HCT116 (cell line): ENCODE results near the gene DCTN2. TPM values are rescaled to one million over a fixed set of nuclear protein-coding genes. Genes with fewer than 3 reads are reported as not detected.

Experiments used
- ATAC-seq: fragments of 200-7000 bp; cut with Tn5 transposase; 2 replicates; pipeline ENCODE4 v1.9.1; 2020; ENCODE audit warnings: mild to moderate bottlenecking, moderate library complexity
- BruUV-seq: library from RNA; stranded (reverse); fragments of 400-500 nt; replicated peaks from 2 replicates; lab custom pipeline; 2021; lab: Mats Ljungman, UMichigan
- CTCF ChIA-PET: fragments of 300-600 bp; sonication (Branson Sonifier 250); formaldehyde crosslinking; loops from one replicate; lab custom pipeline; 2021; ENCODE audit warnings: antibody characterized with exemption; lab: Charles Lee
- POLR2A ChIA-PET: fragments of 300-600, 350-600 bp; sonication (Branson Sonifier 250); formaldehyde crosslinking; loops from one replicate; lab custom pipeline; 2021; ENCODE audit warnings: antibody characterized with exemption; lab: Charles Lee
- RAD21 ChIA-PET, 2 experiments: fragments of 300-600 bp; sonication (Branson Sonifier 250); formaldehyde crosslinking; loops; one replicate each; lab custom pipeline; 2023; ENCODE audit warnings: low total read pairs in 2 of 2; ENCODE audit not compliant: uncharacterized antibody in 2 of 2, unreplicated experiment in 2 of 2, low non-redundant PET in 1 of 2; lab: Charles Lee
- DNase-seq: peaks from one replicate; pipeline ENCODE4 v3.0.0-alpha.2; 2010; ENCODE audit warnings: low read depth, low spot score
- H2AFZ ChIP-seq: fragments of 200-600 bp; shearing (Covaris generic), sonication (generic); 2 replicates; pipeline ENCODE4 v1.6.1; 2017; ENCODE audit warnings: low read depth, mixed run types, mixed read lengths, antibody characterized with exemption, low read length; ENCODE audit not compliant: poor library complexity, severe bottlenecking
- H3K27ac ChIP-seq: 2 replicates; pipeline ENCODE4 v1.5.1; 2012; ENCODE audit warnings: low read depth, low read length
- H3K27me3 ChIP-seq: fragments of 200-600 bp; sonication (generic); 2 replicates; pipeline ENCODE4 v1.6.1; 2016; ENCODE audit warnings: mixed run types, low read length, mixed read lengths; ENCODE audit not compliant: insufficient read depth
- H3K36me3 ChIP-seq, 2 experiments: fragments of 200-500 bp in 1 of 2; fragments of 200-600 bp in 1 of 2; sonication (Bioruptor generic) in 1 of 2; sonication (generic) in 1 of 2; 2 replicates each; pipeline versions ENCODE4 v1.5.1 to v1.6.1; 2014 to 2016; ENCODE audit warnings: low read length in 2 of 2, inconsistent platforms in 1 of 2, mixed read lengths in 1 of 2, mixed run types in 1 of 2; ENCODE audit not compliant: insufficient read depth in 2 of 2, control insufficient read depth in 1 of 2
- H3K4me1 ChIP-seq, 2 experiments: fragments of 200-600 bp in 1 of 2; sonication (generic) in 1 of 2; 2 replicates each; pipeline versions ENCODE4 v1.5.1 to v1.6.1; 2012 to 2017; ENCODE audit warnings: low read length in 2 of 2, inconsistent platforms in 1 of 2, mild to moderate bottlenecking in 1 of 2, mixed read lengths in 1 of 2, mixed run types in 1 of 2, moderate library complexity in 1 of 2; ENCODE audit not compliant: insufficient read depth in 2 of 2, control insufficient read depth in 1 of 2
- H3K4me2 ChIP-seq: fragments of 200-600 bp; sonication (generic); 2 replicates; pipeline ENCODE4 v1.6.1; 2017; ENCODE audit warnings: mixed run types, low read length, mixed read lengths
- H3K4me3 ChIP-seq, 2 experiments: fragments of 200-600 bp in 1 of 2; sonication (generic) in 1 of 2; replicated peaks in 1 of 2; 2 replicates each; pipeline ENCODE4 v1.5.1; 2011 to 2016; ENCODE audit warnings: low read length in 2 of 2, control low read depth in 1 of 2, low read depth in 1 of 2, mild to moderate bottlenecking in 1 of 2, mixed read lengths in 1 of 2, mixed run types in 1 of 2
- H3K79me2 ChIP-seq: fragments of 200-600 bp; sonication (generic); 2 replicates; pipeline ENCODE4 v1.6.1; 2017; ENCODE audit warnings: mild to moderate bottlenecking, mixed run types, low read length, moderate library complexity, mixed read lengths; ENCODE audit not compliant: insufficient read depth
- H3K9ac ChIP-seq: fragments of 200-600 bp; sonication (generic); 2 replicates; pipeline ENCODE4 v1.6.1; 2016; ENCODE audit warnings: low read length, mixed read lengths
- H3K9me2 ChIP-seq: fragments of 200-600 bp; sonication (generic), shearing (Covaris generic); 2 replicates; pipeline ENCODE4 v1.6.1; 2017; ENCODE audit warnings: mixed run types, mild to moderate bottlenecking, moderate library complexity; ENCODE audit not compliant: insufficient read depth
- H3K9me3 ChIP-seq, 2 experiments: fragments of 200-500 bp in 1 of 2; fragments of 200-600 bp in 1 of 2; sonication (Bioruptor generic) in 1 of 2; sonication (generic) in 1 of 2; 2 replicates each; pipeline ENCODE4 v1.6.1; 2014 to 2017; ENCODE audit warnings: low read length in 2 of 2, mixed read lengths in 2 of 2, inconsistent platforms in 1 of 2, low read depth in 1 of 2, mild to moderate bottlenecking in 1 of 2, mixed run types in 1 of 2, moderate library complexity in 1 of 2; ENCODE audit not compliant: control insufficient read depth in 1 of 2, insufficient read depth in 1 of 2
- H4K20me1 ChIP-seq: fragments of 200-600 bp; sonication (generic), shearing (Covaris generic); 2 replicates; pipeline ENCODE4 v1.6.1; 2017; ENCODE audit warnings: mixed run types, mild to moderate bottlenecking, moderate library complexity; ENCODE audit not compliant: insufficient read depth
- ELF1 ChIP-seq: IDR thresholded peaks from 2 replicates; pipeline ENCODE4 v1.6.1; 2012; ENCODE audit warnings: low read depth, borderline replicate concordance
- EZH2phosphoT487 ChIP-seq: fragments of 200-600 bp; IDR thresholded peaks from 2 replicates; pipeline ENCODE4 v1.6.1; 2018; ENCODE audit warnings: antibody characterized with exemption, borderline replicate concordance
- POLR2A ChIP-seq: IDR thresholded peaks from 2 replicates; pipeline ENCODE4 v1.7.0; 2011; ENCODE audit warnings: borderline replicate concordance; ENCODE audit not compliant: insufficient read depth, insufficient read length; ENCODE audit errors: extremely low read depth
- POLR2AphosphoS5 ChIP-seq: IDR thresholded peaks from 2 replicates; pipeline ENCODE4 v1.6.1; 2011; ENCODE audit warnings: mild to moderate bottlenecking, low read depth, low read length, moderate library complexity
- SIN3A ChIP-seq: IDR thresholded peaks from 2 replicates; pipeline ENCODE4 v1.6.1; 2012; ENCODE audit warnings: low read depth
- SP1 ChIP-seq: IDR thresholded peaks from 2 replicates; pipeline ENCODE4 v1.6.1; 2012; ENCODE audit warnings: low read depth
- TCF7L2 ChIP-seq: IDR thresholded peaks from 2 replicates; pipeline ENCODE4 v1.7.0; 2011; ENCODE audit warnings: borderline replicate concordance, inconsistent platforms; ENCODE audit not compliant: insufficient read depth, insufficient read length; ENCODE audit errors: extremely low read depth
- YY1 ChIP-seq: IDR thresholded peaks from 2 replicates; pipeline ENCODE4 v1.6.1; 2011; ENCODE audit warnings: low read length, low read depth, moderate library complexity, mild to moderate bottlenecking; ENCODE audit not compliant: insufficient replicate concordance; ENCODE audit errors: extremely low read depth
- ZFX ChIP-seq: fragments of 450-650 bp; IDR thresholded peaks from 2 replicates; pipeline ENCODE4 v1.6.1; 2017
- ZNF274 ChIP-seq: fragments of 200-500 bp; sonication (Bioruptor generic); IDR thresholded peaks from 2 replicates; pipeline ENCODE4 v1.6.1; 2014; ENCODE audit warnings: mild to moderate bottlenecking, low read depth, low read length, inconsistent platforms
- intact Hi-C: fragments of 100-400 bp; cut with micrococcal nuclease; formaldehyde crosslinking; loops from 2 replicates; pipeline ENCODE4 v1.10.0; 2022
- total RNA-seq: library from RNA; stranded (reverse); gene quantifications from one replicate; pipeline ENCODE4 v1.2.1, GENCODE V29; 2021; ENCODE audit not compliant: unreplicated experiment
- TF ChIP-seq, protein P1 (sequence below): IDR thresholded peaks from 2 replicates; pipeline ENCODE4 v1.6.1; 2012; ENCODE audit warnings: low read depth
- TF ChIP-seq, protein P2 (sequence below): IDR thresholded peaks from 2 replicates; pipeline ENCODE4 v1.6.1; 2012
- TF ChIP-seq, protein P3 (sequence below), 3 experiments: fragments of 200-600 bp in 1 of 3; sonication (generic) in 1 of 3; IDR thresholded peaks in 2 of 3; conservative IDR thresholded peaks in 1 of 3; 2 replicates each; pipeline ENCODE4 v1.5.1; 2012 to 2017; ENCODE audit warnings: low read depth in 2 of 3, low read length in 2 of 3, antibody characterized with exemption in 1 of 3, borderline replicate concordance in 1 of 3, control low read depth in 1 of 3, mild to moderate bottlenecking in 1 of 3, mixed read lengths in 1 of 3, mixed run types in 1 of 3, moderate library complexity in 1 of 3; ENCODE audit not compliant: insufficient read depth in 1 of 3

DCTN2 gene
- total RNA-seq, 1 experiment from 2014 or later, result 95.9 TPM

DNA sequence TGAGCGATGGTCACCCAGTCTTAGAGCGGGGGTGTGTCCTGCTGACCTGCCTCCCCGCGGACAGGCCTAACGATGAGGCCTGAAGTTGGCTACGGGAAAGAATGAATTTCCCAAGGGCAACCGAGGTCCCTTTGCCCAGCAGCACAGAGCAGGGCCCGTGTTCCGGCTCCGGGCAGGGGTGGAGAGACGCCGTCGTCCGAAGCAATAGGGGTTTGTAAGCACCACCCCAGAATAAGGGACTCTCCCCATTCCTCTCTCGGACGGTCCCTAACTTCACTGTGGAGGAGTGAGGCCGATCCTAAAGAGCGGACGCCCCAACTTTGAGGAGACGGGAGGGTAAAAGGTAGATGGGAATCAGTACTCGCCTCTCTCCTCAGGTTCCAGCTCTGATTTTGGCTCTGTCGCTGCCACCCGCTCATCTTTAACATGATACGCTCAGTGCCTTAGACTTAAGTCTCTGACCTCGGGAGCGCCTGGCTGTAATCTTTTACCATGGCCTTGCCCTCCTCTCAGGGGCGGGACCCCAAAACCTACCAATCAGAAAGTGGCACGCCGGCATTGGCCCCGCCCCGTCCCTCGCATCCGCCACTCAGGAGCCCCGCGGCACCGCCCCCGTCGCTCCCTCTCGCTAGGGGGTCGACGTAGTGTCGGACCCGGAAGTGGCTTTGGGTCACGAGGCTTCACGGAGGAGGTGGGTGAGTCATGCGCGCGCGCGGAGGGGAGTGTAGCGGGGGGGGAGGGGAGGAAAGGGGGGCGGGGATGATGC lies 26.8 kb downstream of the DCTN2 start, which contains the start of gene DDIT3:
DDIT3 (minus strand) TSS at position 462 of the 766 bp plus-strand sequence. CDS start 3,108 bp downstream, outside the sequence.
- H4K20me1 ChIP-seq, result peaks cover 7% of the 10 kb centered on the region; the same call in 1 of the 2 replicates
- BruUV-seq, result TSS peak; percentile 69
- H3K4me3 ChIP-seq, result peak within 1 kb of the TSS; percentile 79 to 88
- H3K9ac ChIP-seq, result peak within 1 kb of the TSS; percentile 80
- H3K9me2 ChIP-seq, result no peaks in the 10 kb centered on the region
- DNase-seq (peak; percentile 97), ATAC-seq (peak; percentile 78)
- TF ChIP-seq ZFX (peak; percentile 71; the same call in 1 of the 2 replicates), YY1 (peak; percentile 64), SIN3A (no peak), TCF7L2 (peak; percentile 2), POLR2AphosphoS5 (peak; percentile 100), POLR2A (peak; percentile 99), EZH2phosphoT487 (no peak)
- peak within 1 kb of the TSS; percentile 94 for H3K4me2 ChIP-seq
- peaks cover 24 to 56% of the 10 kb centered on the region in 2 experiments for H3K4me1 ChIP-seq
- intact Hi-C loops, result no loop called here
- peaks cover 22 to 41% of the 10 kb centered on the region in 2 experiments for H3K36me3 ChIP-seq
- H3K79me2 ChIP-seq, result peaks cover 64% of the 10 kb centered on the region
- POLR2A ChIA-PET, result interaction anchor here (0.9 to 2.0 kb wide), 5 partner anchors 8 to 40 kb away, joined by 3 to 7 read pairs (median 3); partner anchors contain the start of gene DCTN2
- H3K27me3 ChIP-seq, result no peaks in the 10 kb centered on the region
- H3K27ac ChIP-seq, result peak within 1 kb of the TSS; percentile 85
- no peaks in the 10 kb centered on the region for H3K9me3 ChIP-seq
- RAD21 ChIA-PET, result no interaction called here
- no peak within 1 kb of the TSS for H2AFZ ChIP-seq
- CTCF ChIA-PET, result interaction anchor here (0.7 kb wide), 1 partner anchor 834 kb away, joined by 3 read pairs; no protein-coding TSS in a partner anchor

DNA sequence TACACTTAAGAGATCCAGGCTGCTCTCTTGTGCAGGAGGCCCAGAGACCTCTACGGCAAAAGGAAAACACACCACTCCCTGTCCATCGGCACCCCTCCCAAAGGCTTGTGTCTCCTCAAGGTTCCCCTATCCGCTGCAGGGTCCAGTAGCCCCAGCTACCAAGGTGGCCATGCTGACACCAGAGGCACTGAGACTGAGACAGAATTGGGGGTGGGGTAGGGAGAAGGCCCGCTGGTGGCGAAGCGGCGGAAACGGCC lies 27.3 kb downstream of the DCTN2 start:
- Histone ChIP-seq H2AFZ (no peak overlapping the region), H3K27ac (peak overlapping the region; percentile 79), H4K20me1 (peaks cover 7% of the 10 kb centered on the region; the same call in 1 of the 2 replicates), H3K9ac (peak overlapping the region; percentile 80), H3K9me3 (no peaks in the 10 kb centered on the region), H3K4me3 (peak overlapping the region; percentile 79 to 88), H3K4me2 (peak overlapping the region; percentile 94), H3K36me3 (peaks cover 26 to 41% of the 10 kb centered on the region in 2 experiments), H3K27me3 (no peaks in the 10 kb centered on the region), H3K9me2 (no peaks in the 10 kb centered on the region), H3K4me1 (peaks cover 24 to 53% of the 10 kb centered on the region in 2 experiments), H3K79me2 (peaks cover 62% of the 10 kb centered on the region)
- DNase-seq (no peak), ATAC-seq (no peak)
- POLR2A ChIA-PET, result interaction anchor here (1.4 to 2.0 kb wide), 3 partner anchors 8 to 39 kb away, joined by 3 to 7 read pairs (median 4); partner anchors contain the start of gene DCTN2
- RAD21 ChIA-PET, result no interaction called here
- intact Hi-C loops, result no loop called here
- CTCF ChIA-PET, result no interaction called here
- no TSS peak for BruUV-seq
- TF ChIP-seq SP1 (no peak), ZNF274 (no peak), ELF1 (no peak)
- TF ChIP-seq, protein P1, sequence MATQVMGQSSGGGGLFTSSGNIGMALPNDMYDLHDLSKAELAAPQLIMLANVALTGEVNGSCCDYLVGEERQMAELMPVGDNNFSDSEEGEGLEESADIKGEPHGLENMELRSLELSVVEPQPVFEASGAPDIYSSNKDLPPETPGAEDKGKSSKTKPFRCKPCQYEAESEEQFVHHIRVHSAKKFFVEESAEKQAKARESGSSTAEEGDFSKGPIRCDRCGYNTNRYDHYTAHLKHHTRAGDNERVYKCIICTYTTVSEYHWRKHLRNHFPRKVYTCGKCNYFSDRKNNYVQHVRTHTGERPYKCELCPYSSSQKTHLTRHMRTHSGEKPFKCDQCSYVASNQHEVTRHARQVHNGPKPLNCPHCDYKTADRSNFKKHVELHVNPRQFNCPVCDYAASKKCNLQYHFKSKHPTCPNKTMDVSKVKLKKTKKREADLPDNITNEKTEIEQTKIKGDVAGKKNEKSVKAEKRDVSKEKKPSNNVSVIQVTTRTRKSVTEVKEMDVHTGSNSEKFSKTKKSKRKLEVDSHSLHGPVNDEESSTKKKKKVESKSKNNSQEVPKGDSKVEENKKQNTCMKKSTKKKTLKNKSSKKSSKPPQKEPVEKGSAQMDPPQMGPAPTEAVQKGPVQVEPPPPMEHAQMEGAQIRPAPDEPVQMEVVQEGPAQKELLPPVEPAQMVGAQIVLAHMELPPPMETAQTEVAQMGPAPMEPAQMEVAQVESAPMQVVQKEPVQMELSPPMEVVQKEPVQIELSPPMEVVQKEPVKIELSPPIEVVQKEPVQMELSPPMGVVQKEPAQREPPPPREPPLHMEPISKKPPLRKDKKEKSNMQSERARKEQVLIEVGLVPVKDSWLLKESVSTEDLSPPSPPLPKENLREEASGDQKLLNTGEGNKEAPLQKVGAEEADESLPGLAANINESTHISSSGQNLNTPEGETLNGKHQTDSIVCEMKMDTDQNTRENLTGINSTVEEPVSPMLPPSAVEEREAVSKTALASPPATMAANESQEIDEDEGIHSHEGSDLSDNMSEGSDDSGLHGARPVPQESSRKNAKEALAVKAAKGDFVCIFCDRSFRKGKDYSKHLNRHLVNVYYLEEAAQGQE, result no peak
- TF ChIP-seq, protein P2, sequence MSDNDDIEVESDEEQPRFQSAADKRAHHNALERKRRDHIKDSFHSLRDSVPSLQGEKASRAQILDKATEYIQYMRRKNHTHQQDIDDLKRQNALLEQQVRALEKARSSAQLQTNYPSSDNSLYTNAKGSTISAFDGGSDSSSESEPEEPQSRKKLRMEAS, result no peak
- TF ChIP-seq, protein P3, sequence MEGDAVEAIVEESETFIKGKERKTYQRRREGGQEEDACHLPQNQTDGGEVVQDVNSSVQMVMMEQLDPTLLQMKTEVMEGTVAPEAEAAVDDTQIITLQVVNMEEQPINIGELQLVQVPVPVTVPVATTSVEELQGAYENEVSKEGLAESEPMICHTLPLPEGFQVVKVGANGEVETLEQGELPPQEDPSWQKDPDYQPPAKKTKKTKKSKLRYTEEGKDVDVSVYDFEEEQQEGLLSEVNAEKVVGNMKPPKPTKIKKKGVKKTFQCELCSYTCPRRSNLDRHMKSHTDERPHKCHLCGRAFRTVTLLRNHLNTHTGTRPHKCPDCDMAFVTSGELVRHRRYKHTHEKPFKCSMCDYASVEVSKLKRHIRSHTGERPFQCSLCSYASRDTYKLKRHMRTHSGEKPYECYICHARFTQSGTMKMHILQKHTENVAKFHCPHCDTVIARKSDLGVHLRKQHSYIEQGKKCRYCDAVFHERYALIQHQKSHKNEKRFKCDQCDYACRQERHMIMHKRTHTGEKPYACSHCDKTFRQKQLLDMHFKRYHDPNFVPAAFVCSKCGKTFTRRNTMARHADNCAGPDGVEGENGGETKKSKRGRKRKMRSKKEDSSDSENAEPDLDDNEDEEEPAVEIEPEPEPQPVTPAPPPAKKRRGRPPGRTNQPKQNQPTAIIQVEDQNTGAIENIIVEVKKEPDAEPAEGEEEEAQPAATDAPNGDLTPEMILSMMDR (IDR thresholded peaks at IDR 0.05 in 2 of 3, conservative IDR thresholded peaks at IDR 0.05 in 1 of 3; ENCODE audit: borderline replicate concordance in 1 of 3, insufficient read depth in 1 of 3, low read depth in 2 of 3, low read length in 2 of 3), result no peak
